MM.1S (cell line): ENCODE results near the gene CIDEC.

Source experiments
- EZH2 ChIP-seq: fragments of 300-600 bp; sonication (generic); optimal IDR thresholded peaks from 2 replicates; pipeline ENCODE3; 2017; ENCODE audit warnings: low read depth, mild to moderate bottlenecking, antibody characterized with exemption, low read length, mixed read lengths
- TF ChIP-seq, protein P1 (sequence below): fragments of 300-600 bp; sonication (generic); IDR thresholded peaks from 2 replicates; pipeline ENCODE4 v1.5.1; 2016; ENCODE audit warnings: antibody characterized with exemption, low read length, mixed read lengths

DNA sequence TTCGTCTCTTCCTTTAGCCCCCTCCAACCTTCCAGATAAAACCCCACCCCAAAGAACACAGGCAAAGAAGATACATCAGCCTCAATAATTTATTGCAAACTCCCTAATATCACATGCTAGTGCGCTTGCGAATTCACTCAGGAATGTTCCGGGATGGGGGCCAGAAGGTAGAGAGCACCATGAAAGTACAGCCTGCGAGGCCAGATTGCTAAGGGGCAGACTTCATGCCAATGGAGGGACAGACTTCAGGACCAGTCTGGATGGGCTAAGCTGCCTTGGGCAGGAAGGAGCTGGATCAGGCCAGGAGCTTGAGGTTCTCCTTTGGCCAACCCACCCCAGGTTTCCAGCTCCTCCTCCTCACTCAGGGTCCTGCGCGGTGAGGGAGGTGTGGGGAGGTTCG lies 13.4 kb downstream of the CIDEC start:
- TF ChIP-seq, protein P1, sequence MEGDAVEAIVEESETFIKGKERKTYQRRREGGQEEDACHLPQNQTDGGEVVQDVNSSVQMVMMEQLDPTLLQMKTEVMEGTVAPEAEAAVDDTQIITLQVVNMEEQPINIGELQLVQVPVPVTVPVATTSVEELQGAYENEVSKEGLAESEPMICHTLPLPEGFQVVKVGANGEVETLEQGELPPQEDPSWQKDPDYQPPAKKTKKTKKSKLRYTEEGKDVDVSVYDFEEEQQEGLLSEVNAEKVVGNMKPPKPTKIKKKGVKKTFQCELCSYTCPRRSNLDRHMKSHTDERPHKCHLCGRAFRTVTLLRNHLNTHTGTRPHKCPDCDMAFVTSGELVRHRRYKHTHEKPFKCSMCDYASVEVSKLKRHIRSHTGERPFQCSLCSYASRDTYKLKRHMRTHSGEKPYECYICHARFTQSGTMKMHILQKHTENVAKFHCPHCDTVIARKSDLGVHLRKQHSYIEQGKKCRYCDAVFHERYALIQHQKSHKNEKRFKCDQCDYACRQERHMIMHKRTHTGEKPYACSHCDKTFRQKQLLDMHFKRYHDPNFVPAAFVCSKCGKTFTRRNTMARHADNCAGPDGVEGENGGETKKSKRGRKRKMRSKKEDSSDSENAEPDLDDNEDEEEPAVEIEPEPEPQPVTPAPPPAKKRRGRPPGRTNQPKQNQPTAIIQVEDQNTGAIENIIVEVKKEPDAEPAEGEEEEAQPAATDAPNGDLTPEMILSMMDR = no peak
- TF ChIP-seq EZH2 = no peak
